AG04449 (cell line): ENCODE data around the gene PPIE.

Source experiments
- CTCF ChIA-PET: fragments of 350-600 bp; formaldehyde crosslinking; extraction: SDS; loops from one replicate; lab custom pipeline; 2021; ENCODE audit warnings: antibody characterized with exemption; lab: Yijun Ruan, JAX
- POLR2A ChIA-PET: fragments of 400-600, 350-600 bp; formaldehyde crosslinking; extraction: SDS; loops from one replicate; lab custom pipeline; 2020; ENCODE audit warnings: antibody characterized with exemption, inconsistent platforms; lab: Yijun Ruan, JAX
- DNase-seq: peaks from one replicate; pipeline ENCODE4 v3.0.0-alpha.2; 2010; ENCODE audit warnings: low read depth, low spot score
- H3K4me3 ChIP-seq: 2 replicates; pipeline ENCODE4 v1.5.1; 2011; ENCODE audit warnings: low read depth, mild to moderate bottlenecking, control low read depth, low read length
- CTCF ChIP-seq: IDR thresholded peaks from one replicate; pipeline ENCODE4 v1.5.1; 2011; ENCODE audit warnings: mild to moderate bottlenecking, moderate library complexity, low read length, control low read depth, inconsistent platforms; ENCODE audit not compliant: insufficient read depth; ENCODE audit errors: missing control alignments

Gene PPIE

GRCh38 chr1:39721664-39722063 lies 17.0 kb upstream of the PPIE start:
- ChIA-PET POLR2A (no interaction called here), CTCF (interaction anchor here (0.7 to 13.5 kb wide), 3 partner anchors 49 to 114 kb away, joined by 3 to 182 read pairs (median 4); no protein-coding TSS in a partner anchor)
- H3K4me3 ChIP-seq: no peak overlapping the region
- TF ChIP-seq CTCF: no peak
- DNase-seq: no peak

GRCh38 chr1:39722495-39722894 lies 16.2 kb upstream of the PPIE start:
- ChIA-PET POLR2A (no interaction called here), CTCF (interaction anchor here (0.8 to 13.5 kb wide), 6 partner anchors 12 to 184 kb away, joined by 3 to 182 read pairs (median 4); no protein-coding TSS in a partner anchor)
- no peak overlapping the region for H3K4me3 ChIP-seq
- DNase-seq: no peak
- no peak for TF ChIP-seq CTCF

DNA sequence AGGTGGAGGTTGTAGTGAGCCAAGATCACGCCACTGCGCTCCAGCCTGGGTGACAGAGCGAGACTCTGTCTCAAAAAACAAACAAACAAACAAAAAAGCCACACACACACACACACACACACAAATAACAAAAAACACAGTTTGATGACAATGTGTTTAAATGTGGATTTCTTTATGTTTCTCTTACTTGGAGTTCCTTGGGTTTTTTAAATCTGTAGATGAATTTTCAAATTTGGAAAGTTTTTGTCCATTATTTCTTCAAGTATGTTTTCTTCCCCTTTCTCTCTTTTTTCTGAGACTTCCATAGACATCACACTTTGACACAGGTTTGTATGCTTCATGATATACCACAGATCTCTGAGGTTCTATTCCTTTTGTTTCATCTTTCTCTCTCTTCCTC lies 12.1 kb upstream of the PPIE start:
- no peak for DNase-seq
- ChIA-PET POLR2A (no interaction called here), CTCF (interaction anchor here (0.7 to 2.2 kb wide), 7 partner anchors 10 to 123 kb away, joined by 3 to 8 read pairs (median 3); partner anchors contain the start of gene PPIE)
- H3K4me3 ChIP-seq: no peak overlapping the region
- no peak for TF ChIP-seq CTCF

DNA sequence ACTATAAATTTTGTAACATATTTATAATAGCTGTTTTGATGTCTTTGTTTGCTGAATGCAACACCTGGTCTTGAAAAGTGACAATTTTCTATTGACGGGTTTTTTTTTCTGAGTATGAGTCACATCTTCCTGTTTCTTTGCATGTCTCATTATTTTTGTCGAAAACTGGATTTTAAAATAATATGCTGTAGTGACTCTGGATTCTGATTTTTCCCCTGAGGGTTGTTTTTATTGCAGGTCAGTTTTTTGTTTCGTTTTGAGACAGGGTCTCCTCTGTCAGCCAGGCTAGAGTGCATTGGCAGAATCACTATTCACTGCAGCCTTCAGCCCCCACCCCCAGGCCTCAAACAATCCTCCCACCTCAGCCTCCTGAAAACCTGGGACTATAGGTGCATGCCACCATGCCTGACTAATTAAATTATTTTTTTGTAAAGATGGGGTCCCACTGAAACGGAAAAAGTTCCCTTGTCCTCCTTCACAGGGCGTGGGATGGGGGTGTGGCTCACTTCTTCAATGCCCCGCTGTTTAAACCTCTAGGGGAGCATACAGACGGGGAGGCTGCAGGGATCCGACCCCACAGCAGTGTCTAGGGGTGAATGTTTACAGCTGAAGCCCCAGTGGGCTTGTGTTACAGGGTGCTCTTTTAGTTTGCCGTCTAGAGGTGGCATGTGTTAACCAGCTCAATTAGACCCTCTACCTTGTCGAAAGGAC lies 11.3 kb upstream of the PPIE start:
- ChIA-PET CTCF (interaction anchor here (0.7 to 2.2 kb wide), 5 partner anchors 10 to 121 kb away, joined by 3 to 7 read pairs (median 3); partner anchors contain the start of gene PPIE), POLR2A (no interaction called here)
- H3K4me3 ChIP-seq: no peak overlapping the region
- TF ChIP-seq CTCF: no peak
- no peak for DNase-seq

GRCh38 chr1:39727932-39728317 lies 10.8 kb upstream of the PPIE start:
- CTCF ChIA-PET: interaction anchor here (1.3 kb wide), 1 partner anchor 11 kb away, joined by 3 read pairs; the partner anchor contains the start of gene PPIE

More at GRCh38 chr1:39727932-39728317, 10.8 kb upstream of the PPIE start:
- no peak overlapping the region for H3K4me3 ChIP-seq
- POLR2A ChIA-PET: no interaction called here
- DNase-seq: no peak
- no peak for TF ChIP-seq CTCF
